Measurements from ENCODE around the gene KCNJ16.

KCNJ16 gene

GRCh38 chr17:70119545-70119944 lies 44.5 kb downstream of the KCNJ16 start:
- Mint-ChIP-seq H3K4me1 (ENCODE audit: low read depth) (no peaks in the 10 kb centered on the region), H3K27me3 (ENCODE audit: low read depth) (peaks cover 3% of the 10 kb centered on the region), H3K27ac (no peak overlapping the region), H3K4me3 (no peak overlapping the region), H3K36me3 (ENCODE audit: low read depth) (no peaks in the 10 kb centered on the region), H3K9me3 (peaks cover 6% of the 10 kb centered on the region)

DNA sequence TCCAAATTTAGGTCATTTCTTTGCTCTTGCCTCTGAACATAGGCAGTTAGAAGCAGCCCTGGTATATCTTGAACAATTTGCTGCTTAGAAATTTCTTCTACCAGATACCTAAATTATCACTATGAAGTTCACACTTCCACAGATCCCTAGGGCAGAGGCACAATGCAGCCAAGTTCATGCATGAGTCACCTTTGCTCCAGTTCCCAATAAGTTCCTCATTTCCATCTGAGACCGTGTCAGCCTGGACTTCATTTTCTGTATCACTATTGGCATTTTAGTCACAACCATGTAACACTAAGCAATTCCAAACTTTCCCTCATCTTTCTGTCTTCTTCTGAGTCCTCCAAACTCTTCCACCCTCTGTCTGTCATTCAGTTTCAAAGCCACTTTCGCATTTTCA lies 45.0 kb downstream of the KCNJ16 start:
- H3K4me3 Mint-ChIP-seq = no peak overlapping the region
- H3K9me3 Mint-ChIP-seq = peaks cover 6% of the 10 kb centered on the region
- H3K27ac Mint-ChIP-seq = no peak overlapping the region
- H3K27me3 Mint-ChIP-seq (ENCODE audit: low read depth) = no peaks in the 10 kb centered on the region
- no peaks in the 10 kb centered on the region for H3K36me3 Mint-ChIP-seq (ENCODE audit: low read depth)
- H3K4me1 Mint-ChIP-seq (ENCODE audit: low read depth) = no peaks in the 10 kb centered on the region

DNA sequence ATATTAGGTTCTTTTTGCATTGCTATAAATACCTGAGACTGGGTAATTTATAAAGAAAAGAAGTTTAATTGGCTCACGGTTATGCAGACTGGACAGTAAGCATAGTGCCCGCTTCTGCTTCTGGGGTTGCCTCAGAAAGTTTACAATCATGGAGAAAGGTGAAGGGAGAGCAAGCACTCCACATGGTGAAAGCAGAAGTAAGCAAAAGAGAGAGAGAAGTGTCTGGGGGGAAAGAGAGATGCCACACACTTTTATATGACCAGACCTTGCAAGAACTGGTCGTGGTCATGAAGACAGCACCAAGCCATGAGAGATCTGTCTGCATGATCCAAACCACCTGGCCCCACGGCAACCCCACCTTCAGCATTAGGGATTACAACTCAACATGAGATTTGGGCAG lies 45.4 kb downstream of the KCNJ16 start:
- no peaks in the 10 kb centered on the region for H3K27me3 Mint-ChIP-seq (ENCODE audit: low read depth)
- H3K9me3 Mint-ChIP-seq = peaks cover 6% of the 10 kb centered on the region
- no peak overlapping the region for H3K4me3 Mint-ChIP-seq
- no peak overlapping the region for H3K27ac Mint-ChIP-seq
- H3K4me1 Mint-ChIP-seq (ENCODE audit: low read depth) = no peaks in the 10 kb centered on the region
- no peaks in the 10 kb centered on the region for H3K36me3 Mint-ChIP-seq (ENCODE audit: low read depth)

- no peaks in the 10 kb centered on the region for H3K36me3 Mint-ChIP-seq (ENCODE audit: low read depth)
- H3K4me1 Mint-ChIP-seq (ENCODE audit: low read depth) = no peaks in the 10 kb centered on the region
- H3K4me3 Mint-ChIP-seq = no peak overlapping the region
- H3K9me3 Mint-ChIP-seq = peaks cover 6% of the 10 kb centered on the region
- H3K27ac Mint-ChIP-seq = no peak overlapping the region
- H3K27me3 Mint-ChIP-seq (ENCODE audit: low read depth) = no peaks in the 10 kb centered on the region
Observed at GRCh38 chr17:70121126-70121525, 46.1 kb downstream of the KCNJ16 start.

GRCh38 chr17:70123193-70123592 lies 48.2 kb downstream of the KCNJ16 start:
- Mint-ChIP-seq H3K9me3 (no peaks in the 10 kb centered on the region), H3K27ac (no peak overlapping the region), H3K36me3 (ENCODE audit: low read depth) (no peaks in the 10 kb centered on the region), H3K27me3 (ENCODE audit: low read depth) (no peaks in the 10 kb centered on the region), H3K4me3 (no peak overlapping the region), H3K4me1 (ENCODE audit: low read depth) (no peaks in the 10 kb centered on the region)

DNA sequence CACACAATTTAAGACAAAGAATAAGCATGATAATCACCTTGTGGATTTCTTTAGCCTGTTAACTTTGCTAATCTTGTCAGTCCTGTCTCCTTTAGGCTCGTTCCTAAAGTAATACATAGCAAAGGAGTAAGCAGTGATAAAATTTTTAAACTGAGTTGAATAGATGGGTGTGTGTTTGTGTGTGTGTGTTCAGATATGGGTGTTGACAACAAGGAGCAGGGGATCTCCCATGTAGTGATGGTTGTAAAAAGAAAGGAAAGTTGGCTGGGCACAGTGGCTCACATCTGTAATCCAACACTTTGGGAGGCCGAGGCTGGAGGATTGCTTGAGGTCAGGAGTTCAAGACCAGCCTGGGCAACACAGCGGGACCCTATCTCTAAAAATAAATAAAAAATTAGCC lies 49.7 kb downstream of the KCNJ16 start:
- Mint-ChIP-seq H3K27ac (no peak overlapping the region), H3K36me3 (ENCODE audit: low read depth) (no peaks in the 10 kb centered on the region), H3K27me3 (ENCODE audit: low read depth) (no peaks in the 10 kb centered on the region), H3K4me3 (no peak overlapping the region), H3K4me1 (ENCODE audit: low read depth) (no peaks in the 10 kb centered on the region), H3K9me3 (no peaks in the 10 kb centered on the region)

- no peaks in the 10 kb centered on the region for H3K36me3 Mint-ChIP-seq (ENCODE audit: low read depth)
- peaks cover 4% of the 10 kb centered on the region for H3K27me3 Mint-ChIP-seq (ENCODE audit: low read depth)
- H3K4me1 Mint-ChIP-seq (ENCODE audit: low read depth) = no peaks in the 10 kb centered on the region
- no peak overlapping the region for H3K4me3 Mint-ChIP-seq
- no peaks in the 10 kb centered on the region for H3K9me3 Mint-ChIP-seq
- H3K27ac Mint-ChIP-seq = no peak overlapping the region
Observed at GRCh38 chr17:70127221-70127873, 52.3 kb downstream of the KCNJ16 start.

DNA sequence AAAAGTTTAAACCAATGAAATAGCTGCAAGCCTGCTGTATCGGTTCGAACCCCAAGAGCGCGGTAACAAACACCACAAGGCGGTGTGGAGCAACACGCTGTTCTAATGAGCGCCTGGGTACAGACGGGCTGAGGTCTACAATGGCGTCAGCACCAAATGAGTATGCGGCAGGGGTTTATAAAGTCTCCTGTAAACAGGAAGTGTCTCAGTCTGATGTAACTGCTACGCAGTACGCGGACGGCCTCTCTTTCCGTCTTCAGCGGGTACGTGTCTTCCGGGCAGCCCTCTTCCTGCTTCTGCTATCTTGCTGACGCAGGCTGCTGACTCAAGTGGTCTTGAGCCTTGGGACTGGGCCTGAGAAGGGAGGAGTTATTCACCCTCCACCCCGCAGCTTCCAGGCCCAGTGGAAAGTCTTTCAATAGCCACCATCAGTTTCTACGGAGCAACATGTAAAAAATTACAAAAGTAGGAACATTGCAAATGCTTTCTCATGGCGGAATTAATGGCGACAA lies 53.8 kb downstream of the KCNJ16 start:
- Mint-ChIP-seq H3K27ac (no peak overlapping the region), H3K36me3 (ENCODE audit: low read depth) (no peaks in the 10 kb centered on the region), H3K4me1 (ENCODE audit: low read depth) (no peaks in the 10 kb centered on the region), H3K4me3 (no peak overlapping the region), H3K9me3 (no peaks in the 10 kb centered on the region), H3K27me3 (ENCODE audit: low read depth) (peaks cover 4% of the 10 kb centered on the region)

DNA sequence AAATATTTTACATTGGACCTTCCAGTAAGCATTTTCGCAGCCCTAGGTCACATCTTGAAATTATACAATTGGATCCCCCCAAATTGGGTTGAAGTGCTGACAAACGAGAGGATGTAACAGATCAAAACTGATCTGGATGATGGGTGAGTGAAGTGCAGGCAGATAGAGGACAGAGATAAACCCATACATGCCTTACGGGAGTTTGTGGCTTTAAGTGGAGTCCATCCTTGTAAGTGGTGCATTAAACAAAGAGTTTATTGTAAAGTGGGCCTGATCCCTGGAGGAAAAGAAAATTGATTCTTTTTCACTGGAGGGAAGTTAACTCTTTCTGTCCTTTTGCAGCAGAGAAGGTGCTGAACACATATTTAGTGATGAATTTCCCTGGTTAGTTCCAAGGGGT lies 55.3 kb downstream of the KCNJ16 start:
- H3K4me1 Mint-ChIP-seq (ENCODE audit: low read depth) = no peaks in the 10 kb centered on the region
- H3K9me3 Mint-ChIP-seq = no peaks in the 10 kb centered on the region
- H3K4me3 Mint-ChIP-seq = no peak overlapping the region
- peaks cover 10% of the 10 kb centered on the region for H3K27me3 Mint-ChIP-seq (ENCODE audit: low read depth)
- no peaks in the 10 kb centered on the region for H3K36me3 Mint-ChIP-seq (ENCODE audit: low read depth)
- no peak overlapping the region for H3K27ac Mint-ChIP-seq

DNA sequence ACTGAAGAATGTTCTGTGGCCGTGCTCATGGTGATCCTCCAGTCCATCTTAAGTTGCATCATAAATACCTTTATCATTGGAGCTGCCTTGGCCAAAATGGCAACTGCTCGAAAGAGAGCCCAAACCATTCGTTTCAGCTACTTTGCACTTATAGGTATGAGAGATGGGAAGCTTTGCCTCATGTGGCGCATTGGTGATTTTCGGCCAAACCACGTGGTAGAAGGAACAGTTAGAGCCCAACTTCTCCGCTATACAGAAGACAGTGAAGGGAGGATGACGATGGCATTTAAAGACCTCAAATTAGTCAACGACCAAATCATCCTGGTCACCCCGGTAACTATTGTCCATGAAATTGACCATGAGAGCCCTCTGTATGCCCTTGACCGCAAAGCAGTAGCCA lies 57.5 kb downstream of the KCNJ16 start:
- H3K27me3 Mint-ChIP-seq (ENCODE audit: low read depth) = peaks cover 10% of the 10 kb centered on the region
- no peaks in the 10 kb centered on the region for H3K36me3 Mint-ChIP-seq (ENCODE audit: low read depth)

DNA sequence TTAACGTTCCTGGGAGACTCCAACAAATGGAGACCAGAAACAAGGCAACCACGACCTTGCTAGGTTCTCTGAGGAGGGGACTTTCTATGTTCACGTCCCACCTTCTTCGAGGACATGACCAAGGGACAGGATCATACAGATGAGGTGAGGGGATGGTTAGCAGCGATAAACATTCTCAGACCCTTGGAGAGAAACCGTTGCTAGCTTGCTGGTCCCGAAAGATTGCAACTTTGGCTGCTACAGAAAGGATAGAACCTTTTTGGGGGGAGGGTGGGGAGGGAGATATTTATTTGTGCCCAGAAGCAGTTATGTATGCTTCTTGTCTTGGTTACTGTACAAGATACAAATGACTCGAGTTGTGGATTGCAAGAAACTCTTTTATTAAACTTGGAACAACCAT lies 59.0 kb downstream of the KCNJ16 start:
- Mint-ChIP-seq H3K4me3 (no peak overlapping the region), H3K36me3 (ENCODE audit: low read depth) (no peaks in the 10 kb centered on the region), H3K27me3 (ENCODE audit: low read depth) (peaks cover 10% of the 10 kb centered on the region), H3K27ac (no peak overlapping the region), H3K9me3 (no peaks in the 10 kb centered on the region), H3K4me1 (ENCODE audit: low read depth) (peaks cover 12% of the 10 kb centered on the region)

More for the DNA sequence above, 57.5 kb downstream of the KCNJ16 start:
- Mint-ChIP-seq H3K27ac (no peak overlapping the region), H3K4me1 (ENCODE audit: low read depth) (peaks cover 8% of the 10 kb centered on the region), H3K9me3 (no peaks in the 10 kb centered on the region), H3K4me3 (no peak overlapping the region)

GRCh38 chr17:70134777-70135176 lies 59.8 kb downstream of the KCNJ16 start:
- Mint-ChIP-seq H3K9me3 (no peaks in the 10 kb centered on the region), H3K27me3 (ENCODE audit: low read depth) (peaks cover 10% of the 10 kb centered on the region)

DNA sequence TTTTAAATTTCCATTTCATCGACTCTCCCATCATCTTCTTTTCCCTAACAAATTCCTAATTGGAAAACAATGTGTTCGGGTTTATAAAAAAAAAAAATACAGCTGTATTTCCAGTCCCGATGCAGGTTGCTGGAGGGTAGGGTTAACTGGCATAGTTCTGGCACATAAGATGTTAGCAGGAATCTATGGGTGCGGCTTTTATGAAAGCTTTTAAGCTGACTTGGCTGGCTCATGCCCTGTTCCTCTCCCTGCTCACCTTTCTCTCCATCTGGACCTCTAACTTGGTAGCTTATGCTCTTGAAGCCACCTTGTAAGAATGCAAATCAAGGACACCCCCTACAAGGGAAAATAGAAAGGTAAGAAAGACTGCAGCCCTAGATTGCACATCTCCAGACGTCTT lies 61.1 kb downstream of the KCNJ16 start:
- no peaks in the 10 kb centered on the region for H3K9me3 Mint-ChIP-seq
- peaks cover 12% of the 10 kb centered on the region for H3K4me1 Mint-ChIP-seq (ENCODE audit: low read depth)
- no peak overlapping the region for H3K4me3 Mint-ChIP-seq
- no peak overlapping the region for H3K27ac Mint-ChIP-seq
- H3K36me3 Mint-ChIP-seq (ENCODE audit: low read depth) = no peaks in the 10 kb centered on the region
- peaks cover 6% of the 10 kb centered on the region for H3K27me3 Mint-ChIP-seq (ENCODE audit: low read depth)

More at GRCh38 chr17:70134777-70135176, 59.8 kb downstream of the KCNJ16 start:
- H3K36me3 Mint-ChIP-seq (ENCODE audit: low read depth) = no peaks in the 10 kb centered on the region
- H3K4me3 Mint-ChIP-seq = no peak overlapping the region
- H3K4me1 Mint-ChIP-seq (ENCODE audit: low read depth) = peaks cover 12% of the 10 kb centered on the region
- no peak overlapping the region for H3K27ac Mint-ChIP-seq

DNA sequence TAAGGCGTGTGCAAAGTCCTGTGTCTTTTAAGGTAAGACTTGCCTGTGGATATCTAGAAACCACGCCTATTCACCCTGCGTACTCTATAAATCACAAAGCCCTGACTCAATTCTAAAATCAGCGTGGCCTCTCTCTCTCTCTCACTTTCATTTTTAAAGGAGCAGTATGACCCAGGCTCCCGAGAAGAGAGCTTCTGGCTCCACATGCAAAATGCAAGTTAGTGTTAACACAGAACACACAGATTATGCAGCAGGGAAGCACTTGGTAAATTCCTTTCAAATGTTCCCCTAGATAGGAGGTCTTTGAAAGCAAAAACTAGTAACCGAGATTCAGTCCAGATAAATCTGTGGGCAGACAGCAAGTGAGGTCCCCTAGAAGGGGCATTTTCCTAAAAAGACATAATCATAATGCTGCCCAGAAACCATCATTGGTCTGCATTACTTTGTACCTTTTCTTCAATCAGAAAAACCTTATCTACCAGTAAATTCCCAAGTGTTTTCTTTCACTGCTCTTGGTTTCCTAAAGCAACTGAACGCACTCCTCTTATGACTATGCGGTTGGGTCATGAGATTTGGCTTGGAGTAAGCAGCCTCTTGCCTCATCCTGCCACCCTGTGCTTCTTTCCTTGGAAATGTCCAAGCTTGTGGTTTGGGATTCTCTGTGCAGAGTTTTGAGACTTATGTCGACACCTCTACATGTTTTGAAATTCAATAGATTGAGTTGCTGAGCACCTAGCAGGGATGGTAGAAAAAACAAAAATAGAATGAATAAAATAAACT lies 62.6 kb downstream of the KCNJ16 start:
- no peaks in the 10 kb centered on the region for H3K36me3 Mint-ChIP-seq (ENCODE audit: low read depth)
- peaks cover 6% of the 10 kb centered on the region for H3K27me3 Mint-ChIP-seq (ENCODE audit: low read depth)
- no peaks in the 10 kb centered on the region for H3K9me3 Mint-ChIP-seq
- H3K4me1 Mint-ChIP-seq (ENCODE audit: low read depth) = peaks cover 12% of the 10 kb centered on the region
- H3K4me3 Mint-ChIP-seq = no peak overlapping the region
- H3K27ac Mint-ChIP-seq = no peak overlapping the region

DNA sequence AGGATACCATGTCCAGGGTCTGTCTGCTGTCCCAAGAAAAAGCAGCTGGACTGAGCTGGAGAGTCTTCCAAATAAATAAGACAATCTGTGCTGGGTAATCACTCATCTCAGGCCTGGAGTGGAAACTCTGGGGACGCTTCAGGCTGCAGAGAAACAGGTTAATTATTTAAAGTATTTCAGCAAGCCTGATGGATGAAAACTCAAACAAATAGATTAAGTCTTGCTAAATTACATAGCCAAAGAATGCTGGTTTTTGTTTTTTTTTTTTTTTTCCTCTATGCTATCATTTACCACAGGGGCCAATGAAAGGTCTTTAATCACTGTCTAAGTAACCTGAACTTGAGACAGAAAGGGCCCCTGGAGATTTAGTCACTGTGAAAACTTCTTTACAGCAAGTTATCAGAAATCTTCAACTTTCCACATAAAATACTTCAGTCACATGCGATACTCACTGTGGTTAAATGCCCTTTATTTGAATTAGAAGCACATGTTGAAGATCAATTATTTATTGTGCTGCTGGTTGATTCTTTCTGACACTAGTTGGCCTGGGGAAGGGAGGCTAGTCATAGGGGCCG lies 63.4 kb downstream of the KCNJ16 start:
- no peaks in the 10 kb centered on the region for H3K9me3 Mint-ChIP-seq
- peaks cover 12% of the 10 kb centered on the region for H3K4me1 Mint-ChIP-seq (ENCODE audit: low read depth)
- no peak overlapping the region for H3K27ac Mint-ChIP-seq
- peaks cover 6% of the 10 kb centered on the region for H3K27me3 Mint-ChIP-seq (ENCODE audit: low read depth)
- H3K36me3 Mint-ChIP-seq (ENCODE audit: low read depth) = no peaks in the 10 kb centered on the region
- no peak overlapping the region for H3K4me3 Mint-ChIP-seq

Data from T-helper 1 cell treated with Interleukin-12 subunit alpha and Interleukin-12 subunit beta and Interleukin-4 antibody, amounts not matched to agents 30 μg/mL and 1 μg/mL, for 36 hours (primary cell).